GM11168 (cell line): Measurements from ENCODE around the gene STRIT1.
"Not testable (repeated sequence)": the region's sequence is repeated elsewhere in the genome, so short reads cannot be mapped to it uniquely, and the experiment has no call there.

Experiments used
- in situ Hi-C: fragments of 300-500 bp; cut with MboI; formaldehyde crosslinking; loops from one replicate; pipeline ENCODE4 v1.12.0; 2022; ENCODE audit warnings: low sequenced_read_pairs; ENCODE audit not compliant: unreplicated experiment

STRIT1 gene

DNA sequence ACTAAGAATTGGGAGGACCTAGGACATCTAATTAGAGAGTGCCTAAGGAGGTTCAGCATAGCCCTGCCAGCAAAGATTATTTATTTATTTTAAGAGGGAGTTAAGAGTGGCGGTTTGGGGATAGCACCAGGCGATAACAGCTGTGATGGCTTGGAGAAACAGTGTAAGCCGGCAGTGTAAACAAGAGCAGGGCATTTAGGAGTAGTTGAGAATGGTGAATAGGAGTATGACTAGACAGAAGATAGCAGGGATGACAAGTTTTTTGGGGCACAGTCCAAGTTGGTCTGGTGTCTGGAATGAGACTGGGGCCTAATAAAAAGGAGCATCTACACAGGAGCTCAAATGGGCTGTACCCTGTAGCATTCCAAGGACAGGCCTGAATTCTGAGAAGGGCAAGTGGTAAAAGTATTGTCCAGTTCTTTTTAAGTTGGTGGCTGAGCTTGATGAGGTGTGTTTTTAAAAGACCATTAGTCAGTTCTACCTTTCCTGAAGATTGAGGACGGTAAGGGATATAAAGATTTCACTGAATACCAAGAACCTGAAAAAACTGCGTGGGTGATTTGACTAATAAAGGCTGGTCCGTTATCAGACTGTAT lies 18.2 kb downstream of the STRIT1 start:
- in situ Hi-C loops, result not testable (repeated sequence)

DNA sequence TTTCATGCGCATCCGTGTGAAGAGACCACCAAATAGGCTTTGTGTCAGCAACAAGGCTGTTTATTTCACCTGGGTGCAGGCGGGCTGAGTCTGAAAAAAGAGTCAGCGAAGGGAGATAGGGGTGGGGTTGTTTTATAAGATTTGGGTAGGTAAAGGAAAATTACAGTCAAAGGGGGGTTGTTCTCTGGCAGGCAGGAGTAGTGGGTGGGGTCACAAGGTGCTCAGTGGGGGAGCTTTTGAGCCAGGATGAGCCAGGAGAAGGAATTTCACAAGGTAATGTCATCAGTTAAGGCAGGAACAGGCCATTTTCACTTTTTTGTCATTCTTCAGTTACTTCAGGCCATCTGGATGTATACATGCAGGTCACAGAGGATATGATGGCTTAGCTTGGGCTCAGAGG lies 19.0 kb downstream of the STRIT1 start:
- in situ Hi-C loops, result not testable (repeated sequence)

DNA sequence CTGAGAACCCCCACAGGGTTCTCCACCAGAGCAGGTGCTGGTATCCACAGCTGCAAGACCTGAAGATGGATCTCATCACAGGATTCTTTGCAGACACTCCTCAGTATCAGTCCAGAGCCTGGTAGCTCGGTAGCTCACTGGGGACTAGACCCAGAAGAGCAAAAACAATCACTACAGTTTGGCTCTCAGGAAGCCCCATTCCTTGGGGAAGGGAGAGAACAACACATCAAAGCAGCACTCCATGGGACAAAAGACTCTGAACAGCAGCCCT lies 22.2 kb downstream of the STRIT1 start:
- in situ Hi-C loops, result no loop called here

DNA sequence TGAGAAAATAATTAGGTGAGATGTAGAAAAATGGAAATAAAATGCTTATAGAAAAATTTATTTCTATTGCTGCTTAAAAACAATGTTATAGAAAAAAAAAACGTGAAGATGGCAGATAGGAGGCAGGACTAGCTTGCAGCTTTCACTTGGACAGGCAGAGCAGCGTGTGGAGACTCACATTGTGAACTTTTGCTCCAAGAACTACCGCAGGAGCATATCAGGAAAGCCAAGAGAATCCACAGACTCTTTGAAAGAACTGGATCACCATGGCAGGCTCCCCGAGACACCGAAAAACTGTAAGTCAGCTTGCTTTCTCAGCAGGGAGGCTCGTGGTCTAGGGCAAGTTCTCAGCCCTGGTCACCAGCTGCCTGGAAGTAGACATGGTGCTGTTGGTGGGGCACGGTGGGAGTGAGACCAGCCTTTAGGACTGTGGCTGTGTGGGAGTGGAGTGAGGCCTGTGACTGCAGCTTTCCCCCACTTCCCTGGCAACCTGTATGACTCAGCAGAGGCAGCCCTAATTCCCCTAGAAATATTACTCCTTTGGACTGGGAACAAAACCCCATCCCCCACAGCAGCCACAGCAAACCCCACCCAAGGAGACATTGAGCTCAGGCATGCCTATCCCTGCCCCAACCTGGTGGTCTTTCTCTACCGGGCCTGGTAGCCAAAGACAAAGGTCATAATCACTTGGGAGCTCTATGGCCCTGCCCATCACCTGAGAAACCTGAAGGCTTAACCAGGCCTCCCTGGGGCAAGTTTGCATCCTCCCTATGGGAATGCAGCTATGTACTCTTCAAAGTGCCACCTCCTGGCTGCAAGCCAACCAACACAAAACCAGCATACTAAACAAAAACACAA lies 22.8 kb downstream of the STRIT1 start:
- in situ Hi-C loops, result no loop called here

DNA sequence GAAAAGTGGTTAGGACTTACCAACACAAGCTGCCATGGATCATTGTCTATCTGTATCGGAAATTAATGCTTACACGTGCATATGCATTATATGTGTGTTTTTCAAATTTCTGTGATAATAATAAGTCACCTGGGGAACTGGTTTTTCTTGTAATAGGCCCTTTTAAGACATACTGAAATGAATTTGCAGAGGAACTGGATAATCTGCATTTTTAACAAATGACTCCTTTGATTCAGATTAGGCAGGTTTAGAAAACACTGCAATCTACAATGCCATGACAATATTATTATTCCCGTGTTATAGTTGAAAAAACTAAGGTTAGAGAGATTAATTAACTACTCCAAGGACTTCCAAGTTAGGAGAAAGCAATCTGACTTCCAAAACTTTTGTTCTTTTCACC lies 23.4 kb downstream of the STRIT1 start:
- in situ Hi-C loops, result no loop called here

DNA sequence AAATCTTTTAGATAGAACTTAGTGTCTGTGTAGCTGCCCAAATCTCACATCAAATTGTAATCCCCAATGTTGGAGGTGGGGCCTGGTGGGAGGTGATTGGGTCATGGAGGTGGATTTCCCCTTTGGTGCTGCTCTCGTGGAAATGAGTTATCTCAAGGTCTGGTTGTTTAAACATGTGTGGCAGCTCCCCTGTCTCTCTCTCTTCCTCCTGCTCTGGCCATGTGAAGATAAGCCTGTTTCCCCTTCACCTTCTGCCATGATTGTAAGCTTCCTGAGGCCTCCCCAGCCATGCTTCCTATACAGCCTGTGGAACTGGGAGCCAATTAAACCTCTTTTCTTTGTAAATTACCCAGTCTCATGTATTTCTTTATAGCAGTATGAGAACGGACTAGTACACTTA lies 30.6 kb downstream of the STRIT1 start:
- in situ Hi-C loops, result not testable (repeated sequence)

DNA sequence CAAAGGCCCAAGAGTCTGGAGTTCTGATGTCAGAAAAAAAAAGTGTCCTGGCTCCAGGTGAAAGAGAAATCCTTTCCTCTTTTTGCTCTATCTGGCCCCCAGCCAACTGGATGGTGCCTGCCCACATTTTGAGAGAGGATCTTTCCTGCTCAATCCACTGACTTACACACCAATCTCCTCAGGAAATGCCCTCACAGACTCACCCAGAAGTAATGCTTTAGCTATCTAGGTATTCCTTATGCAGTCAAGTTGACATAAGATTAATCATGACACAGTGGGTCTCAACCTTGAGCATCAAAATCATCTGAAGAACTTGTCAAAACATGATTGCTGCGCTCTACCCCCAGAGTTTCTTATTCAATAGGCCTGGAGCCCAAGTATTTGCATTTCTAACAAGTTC lies 31.2 kb downstream of the STRIT1 start:
- in situ Hi-C loops, result no loop called here

DNA sequence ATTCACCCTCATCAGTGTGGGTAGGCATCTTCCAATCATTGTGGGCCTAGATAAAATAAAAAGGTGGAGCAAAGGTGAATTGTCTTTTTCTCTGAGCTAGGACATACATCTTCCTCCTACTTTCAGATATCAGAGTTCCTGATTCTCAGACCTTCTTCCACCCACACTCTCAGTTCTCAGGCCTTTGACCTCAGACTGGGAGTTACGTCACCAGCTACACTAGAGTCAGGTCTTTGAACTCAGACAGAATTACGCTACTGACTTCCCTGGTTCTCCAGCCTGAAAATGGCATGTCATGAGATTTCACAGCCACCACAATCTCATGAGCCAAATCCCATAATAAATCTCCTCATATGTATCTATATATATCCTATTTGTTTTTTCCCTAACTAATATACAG lies 39.0 kb downstream of the STRIT1 start:
- in situ Hi-C loops, result no loop called here

DNA sequence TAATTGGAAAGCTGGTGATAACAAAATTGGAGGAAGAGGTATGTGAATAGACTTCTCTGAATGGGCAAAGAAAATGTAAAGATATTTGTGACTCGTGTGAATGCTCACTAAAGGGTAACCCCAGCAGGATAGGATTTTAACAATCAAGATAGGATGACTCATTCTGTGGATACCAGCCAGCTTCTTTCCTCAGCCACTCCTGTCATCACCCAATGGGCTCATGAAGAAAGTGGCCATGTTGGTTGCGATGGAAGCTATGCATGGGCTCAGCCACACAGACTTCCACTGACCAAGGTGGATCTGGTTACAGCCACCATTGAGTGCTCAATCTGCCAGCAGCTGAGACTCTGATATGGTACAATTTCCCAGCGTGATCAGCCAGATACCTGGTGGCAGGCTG lies 40.9 kb downstream of the STRIT1 start:
- in situ Hi-C loops, result no loop called here

DNA sequence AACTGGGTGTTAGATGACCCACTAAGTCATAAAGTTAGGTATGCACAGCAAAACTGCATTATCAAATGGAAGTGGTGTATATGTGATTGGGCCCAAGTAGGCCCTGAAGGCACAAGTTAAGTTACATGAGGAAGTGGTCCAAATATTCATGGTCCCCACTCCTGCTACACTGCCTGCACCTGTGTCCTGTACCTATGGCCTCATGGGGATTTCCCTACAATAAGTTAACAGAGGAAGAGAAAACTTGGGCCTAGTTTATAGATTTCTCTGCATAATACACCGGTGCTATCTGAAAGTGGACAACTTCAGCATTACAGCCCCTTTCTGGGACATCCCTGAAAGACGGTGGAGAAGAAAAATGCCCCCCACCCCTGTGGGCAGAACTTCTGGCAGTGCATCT lies 41.5 kb downstream of the STRIT1 start:
- in situ Hi-C loops, result no loop called here

DNA sequence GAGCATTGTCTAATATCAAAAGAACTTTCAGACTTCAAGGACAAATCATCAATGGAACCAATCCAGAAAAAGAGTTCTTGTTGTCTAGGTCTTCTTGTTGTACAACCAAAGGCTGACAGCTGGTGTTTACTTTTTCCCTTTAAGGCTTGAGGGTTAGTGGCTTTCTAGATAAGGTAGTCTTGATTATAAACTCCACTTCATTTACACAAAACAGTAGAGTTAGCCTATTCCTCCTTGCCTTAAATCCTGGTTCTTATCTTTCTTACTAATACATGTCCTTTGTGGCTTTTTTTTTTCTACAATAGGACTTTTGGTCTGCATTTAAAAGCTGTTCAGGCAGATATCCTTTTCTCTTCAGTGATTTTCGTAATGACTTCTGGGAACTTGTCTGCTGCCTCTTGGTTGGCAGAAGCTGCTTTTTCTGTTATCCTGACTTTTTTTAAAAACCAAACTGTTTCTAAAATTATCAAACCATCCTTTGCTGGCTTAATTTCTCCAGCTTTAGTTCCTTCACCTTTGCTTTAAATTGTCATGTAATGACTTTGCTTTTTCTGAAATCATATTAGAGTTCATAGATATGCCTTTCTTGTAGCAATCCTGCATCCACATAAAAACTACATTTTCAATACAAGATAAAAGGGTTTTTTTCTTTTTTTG lies 44.8 kb downstream of the STRIT1 start:
- in situ Hi-C loops, result no loop called here

DNA sequence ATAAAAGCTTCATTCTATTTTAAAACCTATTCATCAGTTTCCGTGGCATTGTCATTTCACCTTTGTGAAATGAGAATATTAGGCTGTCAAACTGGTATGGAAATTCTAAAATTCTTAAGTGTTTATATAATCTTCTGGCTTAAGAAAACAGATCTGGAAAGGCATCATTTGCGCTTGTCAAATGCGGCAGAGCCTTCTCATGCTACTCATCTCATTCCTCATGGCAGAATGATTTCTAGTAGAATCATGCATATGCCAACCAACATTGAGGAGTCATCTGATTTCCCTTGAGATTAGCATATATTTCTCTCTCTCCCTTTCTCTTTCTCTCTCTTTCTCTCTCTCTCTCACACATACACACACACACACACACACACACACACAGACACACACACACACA lies 48.8 kb downstream of the STRIT1 start:
- in situ Hi-C loops, result no loop called here

DNA sequence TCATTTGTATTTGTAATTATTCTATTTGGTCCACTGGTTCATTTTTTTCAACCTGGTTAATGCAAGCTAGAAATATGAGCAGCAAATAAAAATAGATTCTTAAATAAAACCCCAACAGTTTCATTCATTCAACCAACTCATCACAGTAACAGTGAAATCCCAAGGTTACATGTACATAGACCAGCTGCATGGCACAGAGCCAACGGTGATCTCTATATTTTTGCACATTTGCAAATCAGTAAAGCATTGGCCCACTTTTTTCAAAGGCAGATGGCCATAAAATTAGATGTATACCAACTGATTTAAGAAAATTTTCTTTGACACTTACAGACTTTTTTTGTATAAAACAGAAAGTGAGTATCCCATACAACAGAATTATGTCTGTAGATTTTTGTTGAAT lies 49.3 kb downstream of the STRIT1 start:
- in situ Hi-C loops, result no loop called here

DNA sequence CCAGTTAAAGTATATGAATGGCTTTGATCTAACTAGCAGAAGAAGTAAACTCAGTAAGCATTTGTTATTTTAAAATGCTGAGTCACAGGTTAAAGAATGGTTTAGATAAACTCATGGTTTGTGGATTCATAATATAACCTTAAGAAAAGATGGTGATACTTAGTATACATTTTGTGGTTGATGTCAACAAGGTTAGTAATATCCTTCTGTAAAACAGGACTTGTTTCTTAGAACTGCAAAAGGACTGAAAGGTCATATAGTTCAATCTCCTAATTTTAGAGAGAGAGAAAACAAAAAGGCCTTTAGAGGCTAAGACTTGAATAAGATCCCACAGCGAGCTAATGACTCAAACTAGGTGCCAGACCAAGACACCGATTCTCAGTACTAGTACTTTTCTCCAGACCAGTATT lies 50.0 kb downstream of the STRIT1 start:
- in situ Hi-C loops, result no loop called here

DNA sequence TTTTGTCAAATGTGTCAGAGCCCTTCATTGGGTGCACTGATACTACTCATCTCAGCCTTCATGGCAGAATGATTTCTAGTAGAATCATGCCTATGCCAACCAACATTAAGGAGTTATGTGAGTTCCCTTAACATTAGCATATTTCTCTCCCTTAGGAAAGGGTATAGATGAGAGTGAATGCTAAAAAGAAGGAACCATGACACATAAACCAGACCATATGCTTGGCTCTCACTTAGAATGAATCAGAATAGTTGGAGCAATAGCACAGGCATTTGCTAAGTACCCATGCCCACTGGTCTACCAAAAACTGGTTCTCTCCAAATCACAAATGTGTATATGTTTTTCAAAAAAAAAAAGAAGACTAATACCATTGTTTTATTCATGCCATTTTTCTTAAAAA lies 51.1 kb downstream of the STRIT1 start:
- in situ Hi-C loops, result no loop called here

DNA sequence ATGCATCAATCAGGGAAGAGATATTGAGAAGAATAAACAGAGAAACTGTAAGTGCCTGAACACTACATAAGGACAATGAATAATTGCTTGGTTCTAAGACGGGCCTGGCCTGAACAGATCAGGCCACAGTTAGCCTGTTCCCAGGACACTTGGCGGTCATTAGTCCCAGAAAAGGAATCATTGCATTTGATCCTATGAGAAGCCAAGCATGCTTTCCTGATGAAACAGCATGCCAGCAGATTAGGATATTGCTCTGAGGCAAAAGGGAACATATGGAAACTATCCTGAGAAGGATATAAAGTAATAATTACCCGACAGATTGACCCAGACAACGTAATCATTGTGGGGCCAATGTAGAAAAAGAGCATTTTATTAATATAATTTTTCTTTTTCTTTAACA lies 51.9 kb downstream of the STRIT1 start:
- in situ Hi-C loops, result no loop called here
